DLD1 (cell line): Measurements from ENCODE around the gene DLEC1.
"Not testable (repeated sequence)": the region's sequence is repeated elsewhere in the genome, so short reads cannot be mapped to it uniquely, and the experiment has no call there.

Source experiments
- in situ Hi-C: cut with HindIII; loops from 2 replicates; pipeline ENCODE4 v1.10.0; 2017; ENCODE audit warnings: low sequenced_read_pairs

Gene DLEC1

DNA sequence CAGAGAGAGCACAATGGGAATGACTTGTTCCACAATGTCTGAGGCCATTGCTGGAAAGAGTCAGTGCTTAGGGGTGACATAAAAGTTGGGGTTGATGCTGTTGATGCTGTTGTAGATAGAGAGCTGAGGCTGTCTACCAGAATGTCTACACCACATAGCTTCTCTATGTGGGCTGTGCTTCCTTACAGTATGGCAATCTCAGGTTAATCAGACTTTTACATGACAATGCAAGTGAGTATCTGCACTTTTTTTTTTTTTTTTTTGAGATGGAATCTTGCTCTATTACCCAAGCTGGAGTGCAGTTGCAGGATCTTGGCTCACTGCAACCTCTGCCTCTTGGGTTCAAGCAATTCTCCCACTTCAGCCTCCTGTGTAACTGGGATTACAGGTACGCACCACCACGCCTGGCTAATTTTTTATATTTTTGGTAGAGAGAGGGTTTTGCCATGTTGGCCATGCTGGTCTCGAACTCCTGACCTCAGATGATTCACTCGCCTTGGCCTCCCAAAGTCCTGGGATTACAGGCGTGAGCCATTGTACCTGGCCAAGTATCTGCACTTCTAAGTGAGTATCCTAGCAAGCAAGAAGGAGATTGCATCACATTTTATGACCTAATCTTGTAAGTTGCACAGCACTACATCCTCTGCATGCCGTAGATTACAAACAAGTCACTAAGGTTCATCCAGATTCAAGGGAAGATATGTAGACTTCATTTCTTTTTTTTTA is 28.7 kb downstream of the DLEC1 start:
- in situ Hi-C loops: no loop called here

- in situ Hi-C loops: no loop called here
These were observed 31.0 kb downstream of the DLEC1 start for GRCh38 chr3:38070013-38070412.

GRCh38 chr3:38077073-38077472 is 38.1 kb downstream of the DLEC1 start:
- in situ Hi-C loops: not testable (repeated sequence)

GRCh38 chr3:38082296-38082695 is 43.3 kb downstream of the DLEC1 start:
- in situ Hi-C loops: not testable (repeated sequence)

DNA sequence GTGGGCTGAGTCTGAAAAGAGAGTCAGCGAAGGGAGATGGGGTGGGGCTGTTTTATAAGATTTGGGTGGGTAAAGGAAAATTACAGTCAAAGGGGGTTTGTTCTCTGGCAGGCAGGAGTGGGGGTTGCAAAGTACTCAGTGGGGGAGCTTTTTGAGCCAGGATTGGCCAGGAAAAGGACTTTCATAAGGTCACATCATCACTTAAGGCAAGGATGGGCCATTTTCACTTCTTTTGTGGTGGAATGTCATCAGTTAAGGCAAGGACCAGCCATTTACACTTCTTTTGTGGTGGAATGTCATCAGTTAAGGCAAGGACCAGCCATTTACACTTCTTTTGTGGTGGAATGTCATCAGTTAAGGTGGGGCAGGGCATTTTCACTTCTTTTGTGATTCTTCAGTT is 44.2 kb downstream of the DLEC1 start:
- in situ Hi-C loops: not testable (repeated sequence)

DNA sequence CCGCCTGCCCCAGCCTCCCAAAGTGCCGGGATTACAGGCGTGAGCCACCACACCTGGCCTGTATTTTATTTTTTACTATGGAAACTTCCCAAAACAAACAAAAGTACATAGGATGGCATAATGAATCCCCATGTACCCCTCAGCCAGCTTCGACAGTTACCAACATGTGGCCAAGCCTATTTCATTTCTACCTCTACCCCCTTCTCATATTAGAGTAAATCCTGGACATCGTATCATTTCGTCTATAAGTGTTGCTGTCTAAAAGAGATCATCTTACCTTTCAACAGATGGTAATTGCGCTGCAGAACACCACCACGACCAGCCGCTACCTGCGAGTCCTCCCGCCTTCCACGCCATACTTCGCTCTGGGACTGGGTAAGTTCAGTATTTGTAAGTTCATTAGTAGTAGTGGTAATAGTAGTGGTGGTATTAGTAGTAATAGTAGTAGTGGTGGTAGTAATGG is 44.9 kb downstream of the DLEC1 start:
- in situ Hi-C loops: no loop called here

DNA sequence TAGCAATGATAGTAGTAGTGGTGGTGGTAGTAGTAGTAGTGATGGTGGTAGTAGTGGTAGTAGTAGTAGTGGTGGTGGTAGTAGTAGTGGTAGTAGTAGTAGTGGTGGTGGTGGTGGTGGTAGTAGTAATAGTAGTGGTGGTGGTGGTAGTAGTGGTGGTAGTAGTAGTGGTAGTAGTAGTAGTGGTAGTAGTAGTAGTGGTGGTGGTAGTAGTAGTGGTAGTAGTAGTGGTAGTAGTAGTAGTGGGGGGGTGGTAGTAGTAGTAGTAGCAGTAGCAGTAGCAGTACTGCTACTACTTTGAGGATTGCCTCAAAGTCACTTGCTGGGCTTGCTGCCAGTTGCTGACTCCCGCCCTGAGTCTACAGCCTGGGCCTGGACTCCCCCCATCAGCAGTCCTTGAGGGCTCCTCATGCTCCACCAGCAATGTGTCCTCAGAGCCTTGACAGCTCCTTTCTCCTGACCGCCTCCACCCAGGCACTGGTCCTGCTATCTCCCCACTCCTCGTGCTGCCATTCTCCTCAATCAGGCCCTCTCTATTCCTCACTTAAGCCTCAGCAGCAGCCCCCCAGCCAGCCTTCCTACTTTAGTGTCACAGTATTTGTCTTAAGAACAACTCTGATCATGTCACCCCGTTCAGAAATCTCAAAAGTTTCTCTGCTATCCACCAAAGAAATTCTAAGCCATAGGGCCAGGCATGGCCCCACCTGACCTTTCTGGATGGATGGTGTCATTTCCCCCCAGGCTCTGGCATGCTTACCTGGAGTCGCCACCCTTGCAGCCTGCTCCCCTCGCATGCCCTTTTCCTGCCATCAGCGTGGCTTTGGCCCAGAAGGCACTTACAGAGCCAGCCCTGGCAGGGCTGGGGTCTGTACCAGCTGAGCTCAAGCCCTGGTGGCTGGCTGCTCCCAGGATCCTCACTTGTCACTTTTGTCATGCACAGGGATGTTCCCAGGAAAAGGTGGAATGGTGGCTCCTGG is 45.6 kb downstream of the DLEC1 start:
- in situ Hi-C loops: no loop called here

DNA sequence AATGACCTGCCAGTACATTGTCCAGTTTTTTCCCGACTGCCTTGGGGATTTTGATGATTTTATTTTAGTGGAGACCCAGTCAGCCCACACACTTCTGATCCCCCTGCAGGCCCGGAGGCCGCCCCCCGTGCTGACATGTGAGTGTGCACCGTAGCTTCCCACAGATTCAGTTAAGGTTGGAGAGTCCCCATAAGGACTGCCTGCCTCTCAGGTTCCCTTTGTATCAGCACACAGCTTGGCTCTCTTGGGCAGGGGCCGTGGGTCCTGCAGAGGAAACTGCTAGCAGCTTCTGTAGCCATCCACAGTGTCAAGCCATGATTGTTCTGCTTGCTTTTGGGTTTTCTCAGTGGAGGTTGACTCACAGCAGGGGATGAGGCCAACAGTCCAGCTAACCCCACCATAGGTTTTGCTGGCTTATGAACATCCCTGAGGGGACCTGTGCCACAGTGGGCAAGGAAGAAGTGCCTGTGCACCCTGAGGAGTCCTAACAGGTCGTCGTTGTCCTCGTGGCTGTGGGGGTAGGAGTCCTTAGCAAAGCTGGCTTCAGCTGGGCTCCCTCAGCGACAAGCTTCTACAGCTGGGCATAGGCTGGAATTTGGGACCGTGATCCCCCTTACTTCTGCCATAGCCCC is 46.4 kb downstream of the DLEC1 start:
- in situ Hi-C loops: no loop called here

- in situ Hi-C loops: no loop called here
These were observed 46.9 kb downstream of the DLEC1 start for GRCh38 chr3:38085943-38086324.

DNA sequence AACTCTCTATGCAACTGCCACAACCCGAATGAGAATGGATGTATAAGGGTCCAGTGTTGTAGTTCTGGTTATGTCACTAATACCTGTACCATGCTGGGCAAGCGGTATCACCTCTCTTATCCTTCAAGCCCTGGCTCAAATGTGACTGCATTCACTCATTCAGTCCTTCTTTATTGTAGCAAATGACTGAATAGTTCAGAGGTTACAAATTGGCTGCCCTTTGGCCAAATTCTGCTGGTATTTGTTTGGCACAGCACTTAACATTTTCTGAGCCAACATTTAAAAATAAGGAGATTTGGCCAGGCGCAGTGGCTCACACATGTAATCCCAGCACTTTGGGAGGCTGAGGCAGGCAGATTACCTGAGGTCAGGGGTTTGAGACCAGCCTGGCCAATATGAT is 47.5 kb downstream of the DLEC1 start:
- in situ Hi-C loops: no loop called here

DNA sequence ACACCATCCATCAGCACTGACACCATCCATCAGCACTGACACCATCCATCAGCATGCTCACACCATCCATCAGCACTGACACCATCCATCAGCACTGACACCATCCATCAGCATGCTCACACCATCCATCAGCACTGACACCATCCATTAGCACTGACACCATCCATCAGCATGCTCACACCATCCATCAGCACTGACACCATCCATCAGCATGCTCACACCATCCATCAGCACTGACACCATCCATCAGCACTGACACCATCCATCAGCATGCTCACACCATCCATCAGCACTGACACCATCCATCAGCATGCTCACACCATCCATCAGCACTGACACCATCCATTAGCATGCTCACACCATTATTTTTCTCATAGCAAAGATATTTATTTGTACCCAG is 48.3 kb downstream of the DLEC1 start:
- in situ Hi-C loops: not testable (repeated sequence)

DNA sequence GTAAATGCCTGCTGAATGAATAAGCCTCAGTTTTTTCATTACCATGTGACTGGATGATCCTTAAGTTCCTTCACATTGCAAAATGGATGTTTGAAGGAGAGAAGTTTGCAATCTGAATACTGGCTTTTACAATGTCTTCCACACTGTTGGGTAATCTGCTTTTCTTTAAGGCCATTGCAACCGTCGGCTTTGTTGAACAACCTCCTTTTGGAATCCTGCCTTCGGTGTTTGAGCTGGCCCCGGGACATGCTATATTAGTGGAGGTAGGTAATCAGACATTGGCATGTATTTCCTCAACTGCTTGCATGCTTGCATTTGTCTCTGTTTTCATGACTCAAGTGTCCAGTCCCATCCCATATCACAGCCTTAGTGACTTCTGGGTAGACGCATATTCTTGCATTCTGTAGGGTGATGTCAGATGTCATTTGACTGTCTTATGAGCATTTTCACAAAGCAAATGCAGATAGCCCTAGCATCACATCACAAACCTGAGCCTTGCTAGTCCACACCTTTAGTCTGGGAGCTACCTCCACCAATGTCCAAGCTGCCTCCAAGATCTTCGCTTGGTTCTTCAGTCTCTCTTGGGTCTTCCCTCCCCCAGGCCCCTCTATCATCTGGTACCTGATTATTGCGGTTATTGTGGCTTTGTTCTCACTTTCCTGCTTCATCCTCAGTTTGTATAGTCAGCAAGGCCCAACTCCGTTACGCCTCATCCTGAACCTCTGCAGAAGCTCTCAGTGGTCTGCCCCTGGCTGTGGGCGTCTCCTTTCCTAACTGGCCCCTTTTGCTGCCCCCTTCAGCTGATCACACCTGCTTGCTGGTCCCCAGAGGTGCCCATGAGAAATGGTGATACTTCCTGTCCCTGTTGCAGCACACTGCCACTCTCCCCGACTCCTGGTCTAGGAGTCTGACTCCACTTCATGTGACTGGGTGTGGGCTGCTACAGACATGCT is 49.4 kb downstream of the DLEC1 start:
- in situ Hi-C loops: no loop called here

- in situ Hi-C loops: no loop called here
These were observed 50.2 kb downstream of the DLEC1 start for GRCh38 chr3:38089163-38089562.

DNA sequence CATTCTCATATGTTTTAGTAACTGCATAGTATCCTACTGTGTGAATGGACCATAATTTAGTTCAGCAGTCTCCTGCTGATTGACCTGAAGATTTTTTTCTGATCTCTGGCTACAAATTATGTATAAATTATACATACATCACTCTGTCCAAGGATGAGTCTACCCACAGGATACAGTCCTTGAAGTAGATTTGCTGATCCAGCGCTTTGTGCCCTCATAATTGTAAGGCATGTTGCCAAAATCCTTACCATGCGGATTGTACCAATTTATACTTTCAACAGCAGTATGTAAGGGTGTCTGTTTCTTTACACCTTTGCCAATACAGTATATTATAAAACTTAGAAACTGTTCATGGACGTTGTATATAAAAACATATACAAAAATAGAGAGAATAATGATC is 51.4 kb downstream of the DLEC1 start:
- in situ Hi-C loops: no loop called here

- in situ Hi-C loops: no loop called here
These were observed 56.0 kb downstream of the DLEC1 start for GRCh38 chr3:38094999-38095398.

- in situ Hi-C loops: no loop called here
These were observed 56.9 kb downstream of the DLEC1 start for GRCh38 chr3:38095669-38096483.

DNA sequence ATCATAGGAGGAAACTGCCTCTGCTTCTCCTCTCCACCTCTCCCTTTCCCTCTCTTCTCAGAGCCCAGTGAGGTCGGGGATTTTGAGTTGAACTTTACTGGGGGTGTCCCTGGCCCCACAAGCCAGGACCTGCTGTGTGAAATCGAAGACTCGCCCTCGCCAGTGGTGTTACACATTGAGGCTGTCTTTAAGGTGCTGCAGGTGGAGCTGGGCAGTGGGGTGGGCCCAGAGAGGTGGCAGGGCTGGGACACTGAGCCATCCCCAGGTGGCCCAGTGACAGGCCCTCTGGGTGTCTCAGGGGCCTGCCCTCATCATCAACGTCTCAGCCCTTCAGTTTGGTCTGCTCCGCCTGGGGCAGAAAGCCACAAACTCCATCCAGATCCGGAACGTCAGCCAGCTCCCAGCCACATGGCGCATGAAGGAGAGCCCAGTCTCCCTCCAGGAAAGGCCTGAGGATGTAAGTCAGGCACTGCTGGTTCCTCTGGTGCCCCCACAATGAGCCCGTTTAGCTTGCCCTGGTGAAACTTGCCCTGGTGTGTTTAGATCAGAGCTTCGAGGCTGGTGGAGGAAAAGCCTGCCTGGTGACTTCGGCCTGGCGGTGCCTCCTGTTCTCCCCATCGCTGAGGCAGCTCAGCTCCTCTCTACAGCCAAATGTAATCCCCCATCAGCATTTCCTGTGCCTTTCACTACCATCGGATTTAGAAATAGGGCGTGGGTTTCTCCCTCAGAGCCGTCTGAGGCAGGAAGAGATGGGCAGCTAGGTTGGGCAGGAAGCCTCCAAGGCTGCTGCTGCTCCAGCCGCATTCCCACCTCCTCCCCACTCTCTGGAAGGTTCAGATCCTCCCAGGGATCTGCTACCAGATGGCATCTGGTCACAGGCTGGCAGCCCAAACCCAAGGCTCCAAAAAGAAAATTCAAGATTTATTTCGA is 58.7 kb downstream of the DLEC1 start:
- in situ Hi-C loops: no loop called here

GRCh38 chr3:38098376-38098723 is 59.3 kb downstream of the DLEC1 start:
- in situ Hi-C loops: no loop called here

- in situ Hi-C loops: no loop called here
These were observed 60.5 kb downstream of the DLEC1 start for GRCh38 chr3:38099518-38099917.
